Activated CD4-positive, CD25-positive, alpha-beta regulatory T cell (primary cell): ENCODE results near the gene TENM4.
"Not testable (repeated sequence)": the region's sequence is repeated elsewhere in the genome, so short reads cannot be mapped to it uniquely, and the experiment has no call there.

Experiments
- DNase-seq, 4 experiments: peaks; one replicate each; lab custom pipeline; 2025; lab: John Stamatoyannopoulos, UW

The TENM4 gene

GRCh38 chr11:79021601-79022000 lies 419.2 kb downstream of the TENM4 start:
- no peak for DNase-seq

GRCh38 chr11:79019975-79020374 lies 420.9 kb downstream of the TENM4 start:
- no peak for DNase-seq

GRCh38 chr11:79019277-79019676 lies 421.6 kb downstream of the TENM4 start:
- no peak for DNase-seq

GRCh38 chr11:79018371-79018849 lies 422.4 kb downstream of the TENM4 start:
- no peak for DNase-seq

GRCh38 chr11:79017811-79018210 lies 423.0 kb downstream of the TENM4 start:
- DNase-seq = no peak

GRCh38 chr11:79013509-79013908 lies 427.3 kb downstream of the TENM4 start:
- no peak for DNase-seq

GRCh38 chr11:79011357-79011756 lies 429.5 kb downstream of the TENM4 start:
- no peak for DNase-seq

- no peak for DNase-seq
These were observed 432.9 kb downstream of the TENM4 start for GRCh38 chr11:79007771-79008402.

GRCh38 chr11:79006854-79007253 lies 434.0 kb downstream of the TENM4 start:
- no peak for DNase-seq

GRCh38 chr11:78996007-78996406 lies 444.8 kb downstream of the TENM4 start:
- no peak for DNase-seq

- no peak for DNase-seq
These were observed 445.7 kb downstream of the TENM4 start for GRCh38 chr11:78995171-78995570.

GRCh38 chr11:78993802-78994430 lies 446.9 kb downstream of the TENM4 start:
- no peak for DNase-seq

- DNase-seq = no peak
These were observed 449.1 kb downstream of the TENM4 start for GRCh38 chr11:78991681-78992080.

- DNase-seq = no peak
These were observed 450.6 kb downstream of the TENM4 start for GRCh38 chr11:78990261-78990660.

GRCh38 chr11:78987748-78988147 lies 453.1 kb downstream of the TENM4 start:
- DNase-seq = no peak

GRCh38 chr11:78986305-78986704 lies 454.5 kb downstream of the TENM4 start:
- no peak for DNase-seq

GRCh38 chr11:78985663-78986062 lies 455.2 kb downstream of the TENM4 start:
- no peak for DNase-seq

- DNase-seq = no peak
These were observed 458.4 kb downstream of the TENM4 start for GRCh38 chr11:78982473-78982872.

GRCh38 chr11:78981153-78981552 lies 459.7 kb downstream of the TENM4 start:
- DNase-seq = no peak

GRCh38 chr11:78978831-78979230 lies 462.0 kb downstream of the TENM4 start:
- DNase-seq = no peak

- not testable (repeated sequence) for DNase-seq
These were observed 463.0 kb downstream of the TENM4 start for GRCh38 chr11:78977848-78978247.

- DNase-seq = no peak
These were observed 463.8 kb downstream of the TENM4 start for GRCh38 chr11:78977009-78977408.

- DNase-seq = no peak
These were observed 465.7 kb downstream of the TENM4 start for GRCh38 chr11:78975081-78975480.

- DNase-seq = no peak
These were observed 467.0 kb downstream of the TENM4 start for GRCh38 chr11:78973876-78974275.
